SK-MEL-5 (cell line): ENCODE measurements around the gene PKNOX2. TPM values are rescaled to one million over a fixed set of nuclear protein-coding genes. Genes with fewer than 3 reads are reported as not detected.

Source experiments
- DNase-seq: peaks from one replicate; pipeline ENCODE4 v3.0.0-alpha.2; 2016; ENCODE audit warnings: low read depth, low spot score
- in situ Hi-C: cut with HindIII; loops from 2 replicates; pipeline ENCODE4 v1.10.0; 2016; ENCODE audit warnings: low sequenced_read_pairs, high pct_unique_total_duplicates, low pct_unique_long_range_greater_than_20kb
- total RNA-seq: library from RNA; depleted of rRNA; stranded (reverse); fragments of >200 nt; shearing (Covaris generic); gene quantifications from 2 replicates; pipeline ENCODE4 v1.2.3, GENCODE V29; 2014

Gene PKNOX2
- total RNA-seq, 1 experiment from 2014 or later = 1.6 TPM

DNA sequence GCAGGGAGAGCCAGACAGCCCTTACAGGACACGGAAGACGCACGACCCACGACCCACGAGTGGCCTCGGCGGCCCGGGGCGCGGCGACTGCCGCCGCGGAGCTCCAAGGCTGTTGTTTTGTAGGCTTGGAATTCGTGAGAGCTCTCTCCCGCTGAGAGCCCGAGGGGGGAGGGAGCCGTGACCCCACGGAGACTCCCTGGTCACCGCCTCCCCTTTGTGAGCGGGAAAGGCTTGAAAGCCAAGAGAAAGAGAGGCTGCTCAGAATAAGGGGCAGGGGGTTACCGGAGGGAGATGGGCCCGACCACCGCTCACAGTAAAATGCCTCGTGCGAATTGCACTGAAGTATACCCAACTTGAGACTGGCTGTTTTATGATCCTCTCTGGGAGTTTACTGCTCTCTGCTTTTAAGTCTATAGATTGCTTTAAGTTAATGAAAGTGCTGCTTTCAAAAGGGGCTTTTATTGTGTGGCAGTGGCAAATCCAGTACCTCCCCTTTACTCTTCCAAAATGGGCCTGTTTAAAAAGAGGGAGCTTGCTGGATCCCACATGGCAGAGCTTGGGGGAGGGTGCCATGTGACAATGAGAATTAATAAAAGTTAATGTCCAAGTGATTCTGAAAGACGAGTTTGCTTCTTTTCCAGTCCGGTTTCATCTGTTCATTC, 2.9 kb downstream of the PKNOX2 start:
- DNase-seq = no peak
- in situ Hi-C loops = no loop called here

DNA sequence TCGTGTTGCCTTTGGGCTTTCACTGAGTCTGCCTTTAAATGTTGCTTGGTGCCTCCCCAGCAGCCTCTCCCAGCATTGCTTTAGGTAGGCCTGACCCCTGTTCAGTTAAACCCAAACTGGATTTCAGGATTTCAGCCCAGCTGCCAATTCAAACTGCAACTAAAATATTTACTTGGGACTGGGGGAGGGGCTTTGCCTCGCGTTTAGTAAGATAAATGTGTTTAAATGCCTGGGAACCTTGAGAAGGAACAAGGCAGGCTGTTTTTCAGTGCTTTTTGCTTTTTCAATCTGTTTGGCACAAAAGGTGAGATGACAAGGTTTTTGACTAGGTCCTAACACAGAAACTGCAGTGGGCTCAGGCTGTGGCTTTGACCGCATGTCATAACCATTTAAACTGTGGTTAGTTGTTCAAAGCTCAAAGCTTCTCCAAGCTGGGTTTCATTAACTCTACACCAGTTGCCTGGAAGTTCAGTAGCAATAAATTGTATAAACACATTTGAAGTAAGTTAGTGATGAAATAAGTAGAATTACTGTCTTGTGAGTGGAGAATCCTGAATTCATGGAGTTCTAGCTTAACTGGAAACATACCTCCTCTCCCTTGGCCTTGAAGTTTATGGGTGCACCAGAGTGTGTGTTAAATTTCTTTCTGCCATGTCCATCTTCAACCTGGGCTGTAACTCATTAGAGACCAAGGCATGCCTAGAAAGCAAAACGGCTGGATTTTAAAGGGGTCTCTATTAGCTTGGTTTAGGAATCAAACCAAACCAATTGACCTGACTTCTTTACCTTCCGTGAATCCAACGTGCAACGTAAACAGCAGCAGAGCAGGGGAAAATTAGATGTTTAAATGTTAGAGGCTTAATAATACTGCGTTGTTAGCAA, 3.6 kb downstream of the PKNOX2 start:
- DNase-seq = no peak
- in situ Hi-C loops = no loop called here

DNA sequence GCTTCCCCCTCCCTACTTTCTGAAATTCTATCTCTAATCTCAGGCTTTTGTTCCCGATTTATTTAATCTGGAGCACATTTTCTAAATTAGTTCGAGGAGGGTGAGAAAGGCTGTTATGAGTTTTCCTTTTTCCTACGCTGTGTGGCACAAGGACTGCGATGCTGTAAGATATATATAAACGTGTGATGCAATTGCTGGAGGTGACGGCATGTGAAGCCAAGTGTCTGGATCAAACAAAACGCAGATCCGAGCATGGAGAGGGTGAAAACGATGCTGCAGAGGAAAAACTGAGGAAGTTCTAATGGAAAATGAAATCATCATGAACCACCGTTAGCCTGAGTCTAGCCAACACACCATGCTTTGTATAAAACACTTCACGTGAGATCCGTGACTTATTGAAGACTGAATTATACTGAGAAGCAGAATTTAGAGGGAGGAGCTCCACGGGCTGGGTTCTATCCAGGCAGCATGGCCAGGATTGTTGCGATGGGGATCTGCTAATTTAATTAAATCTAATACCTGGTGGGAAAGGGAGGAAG, 4.4 kb downstream of the PKNOX2 start:
- in situ Hi-C loops = no loop called here
- DNase-seq = no peak

DNA sequence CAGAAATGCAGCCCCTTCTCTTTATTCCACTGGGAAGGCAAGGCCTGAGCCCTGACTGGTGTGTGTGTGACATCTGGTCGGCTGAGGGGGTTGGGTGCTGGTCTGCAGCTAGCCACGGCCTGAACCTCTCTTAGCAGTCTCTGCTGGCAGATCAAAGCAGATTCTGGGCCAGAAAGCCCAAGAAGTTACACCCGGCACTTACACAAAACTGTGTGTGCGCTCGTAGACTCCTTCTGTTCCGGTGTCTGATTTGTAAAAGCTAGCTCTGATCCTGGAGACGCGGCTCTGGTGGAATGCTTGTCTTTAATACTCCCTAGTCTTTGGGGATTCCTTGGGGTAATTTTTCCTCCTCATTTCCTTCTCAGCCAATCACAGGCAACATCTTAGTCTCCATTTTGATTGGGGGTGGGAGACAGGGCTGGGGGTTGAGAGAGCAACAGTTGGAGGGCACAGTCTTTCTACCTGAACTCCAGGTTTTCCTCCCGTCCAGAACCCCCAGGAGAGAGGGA, 5.5 kb downstream of the PKNOX2 start:
- in situ Hi-C loops = no loop called here
- DNase-seq = no peak

DNA sequence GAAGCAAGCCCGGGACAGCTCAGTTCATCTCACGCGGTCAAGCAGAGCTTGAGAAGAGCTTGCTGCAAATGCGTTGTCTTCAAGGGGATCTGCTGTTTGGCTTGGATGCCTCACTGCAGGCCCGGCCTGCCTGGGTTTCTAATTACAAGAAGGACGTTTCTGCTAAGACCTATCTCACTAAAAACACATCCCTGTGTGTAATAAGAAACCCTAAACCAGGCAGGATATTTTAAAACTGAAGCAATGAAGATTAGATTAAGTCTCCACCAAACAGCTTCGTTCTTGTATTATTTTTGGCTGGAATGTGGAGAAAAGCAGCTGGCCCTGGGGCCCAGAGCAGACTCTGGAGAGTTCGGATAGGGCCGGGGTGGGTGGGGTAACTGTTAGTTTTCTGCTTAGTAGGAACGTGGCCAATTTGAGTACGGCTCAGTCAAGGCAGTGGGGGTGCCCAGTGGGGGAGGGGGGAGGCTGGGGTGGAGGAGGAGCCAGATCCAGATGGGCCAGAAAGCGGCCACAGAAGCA, 6.0 kb downstream of the PKNOX2 start:
- DNase-seq = no peak

DNA sequence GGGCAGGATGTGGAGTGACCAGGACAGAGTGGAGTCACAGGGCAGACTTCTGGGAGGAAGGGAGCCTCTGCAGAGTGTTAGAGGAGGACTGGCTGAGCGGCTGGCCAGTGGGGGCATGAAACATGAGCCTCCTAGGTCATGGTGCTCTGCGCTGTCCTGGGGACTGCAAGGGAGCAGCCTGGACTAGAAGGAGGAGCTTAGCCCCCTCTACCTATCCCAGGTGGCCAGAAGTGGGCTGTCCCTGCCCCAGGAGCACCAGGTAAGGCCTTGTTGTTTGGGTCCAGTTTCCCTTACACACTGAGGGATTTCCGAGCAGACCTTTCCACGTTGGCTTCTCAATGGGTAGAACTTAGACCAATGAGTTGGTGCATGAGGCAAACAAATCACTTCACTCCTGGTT, 7.4 kb downstream of the PKNOX2 start:
- in situ Hi-C loops = no loop called here
- DNase-seq = no peak

More for the DNA sequence above, 6.0 kb downstream of the PKNOX2 start:
- in situ Hi-C loops = no loop called here

DNA sequence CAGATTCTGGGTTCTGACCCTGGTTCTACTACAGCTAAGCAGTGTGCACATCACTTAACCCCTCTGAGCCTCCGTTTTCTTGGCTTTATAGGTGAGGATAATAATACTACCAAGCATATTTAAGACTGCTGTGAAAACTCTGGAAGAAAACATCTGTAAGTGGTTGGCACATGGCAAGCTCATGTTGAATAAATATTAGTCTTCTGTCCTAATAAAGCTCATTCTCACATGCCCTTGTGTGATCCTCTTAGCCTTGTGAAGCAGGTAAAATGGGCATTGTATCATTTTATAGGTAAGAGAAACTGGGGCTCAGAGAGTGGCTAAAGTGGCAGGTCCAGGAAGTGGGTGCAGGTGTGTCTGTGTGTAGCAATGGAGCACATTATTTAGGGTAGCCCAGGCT, 8.5 kb downstream of the PKNOX2 start:
- no peak for DNase-seq
- in situ Hi-C loops = no loop called here

DNA sequence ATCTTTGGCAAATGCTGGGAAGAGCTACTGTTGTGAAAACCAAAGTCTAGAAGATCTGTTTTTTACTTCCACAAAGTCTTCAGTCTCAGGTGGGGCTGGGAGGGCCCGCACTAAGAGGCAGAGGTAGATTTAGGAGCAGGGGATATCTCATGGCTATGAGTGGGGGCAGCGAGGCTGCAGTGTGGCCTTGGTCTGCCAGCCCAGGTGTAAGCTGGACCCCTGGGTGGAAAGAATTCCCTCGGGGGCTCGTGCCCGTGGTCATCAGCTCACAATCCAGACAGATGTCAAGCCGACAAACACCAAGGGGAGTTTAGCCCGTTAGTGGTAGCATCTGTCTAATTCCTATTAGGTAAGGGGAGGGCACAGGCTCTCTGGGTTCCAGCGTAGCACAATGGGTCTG, 9.0 kb downstream of the PKNOX2 start:
- no peak for DNase-seq
- in situ Hi-C loops = no loop called here

DNA sequence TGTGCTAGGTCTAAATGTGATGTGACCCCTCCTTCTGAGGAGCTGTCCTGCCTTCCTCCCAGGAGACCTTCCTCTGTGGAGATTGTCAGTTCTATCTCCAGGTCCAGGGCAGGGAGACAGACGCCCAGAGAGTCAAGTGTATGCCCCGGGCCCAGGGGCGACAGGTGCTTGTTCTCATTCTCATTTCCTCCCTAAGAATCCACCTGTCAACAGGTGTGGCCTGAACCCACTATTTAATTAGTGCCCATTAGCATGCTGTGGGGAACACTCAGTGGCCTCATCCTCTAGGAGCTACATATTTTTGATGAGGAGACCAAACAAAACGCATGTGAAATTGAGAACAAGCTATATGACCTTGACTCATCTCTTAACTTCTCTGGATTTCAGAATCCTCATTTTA, 9.5 kb downstream of the PKNOX2 start:
- in situ Hi-C loops = no loop called here

DNA sequence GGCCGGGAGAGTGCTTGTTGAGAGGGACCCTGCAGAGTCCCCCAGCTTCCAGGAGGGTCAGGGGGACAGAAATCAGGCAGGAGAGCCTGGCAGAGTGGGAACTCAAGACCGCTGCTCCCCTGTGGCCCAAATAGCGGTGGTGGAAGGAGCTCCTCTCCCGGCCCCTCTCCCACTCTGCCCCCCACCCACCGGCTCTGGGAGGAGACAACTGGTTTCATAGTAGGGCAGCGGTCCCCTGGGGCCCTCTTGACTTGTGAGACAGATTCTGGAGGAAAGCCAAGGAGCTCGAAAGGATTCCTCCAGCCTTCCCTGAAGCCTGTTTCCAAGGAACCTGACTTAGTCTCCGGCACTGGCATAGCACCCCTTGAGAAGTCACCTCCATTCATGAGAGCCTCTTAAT, 10.1 kb downstream of the PKNOX2 start:
- in situ Hi-C loops = no loop called here
- DNase-seq = no peak

More for the DNA sequence above, 9.5 kb downstream of the PKNOX2 start:
- DNase-seq = no peak

DNA sequence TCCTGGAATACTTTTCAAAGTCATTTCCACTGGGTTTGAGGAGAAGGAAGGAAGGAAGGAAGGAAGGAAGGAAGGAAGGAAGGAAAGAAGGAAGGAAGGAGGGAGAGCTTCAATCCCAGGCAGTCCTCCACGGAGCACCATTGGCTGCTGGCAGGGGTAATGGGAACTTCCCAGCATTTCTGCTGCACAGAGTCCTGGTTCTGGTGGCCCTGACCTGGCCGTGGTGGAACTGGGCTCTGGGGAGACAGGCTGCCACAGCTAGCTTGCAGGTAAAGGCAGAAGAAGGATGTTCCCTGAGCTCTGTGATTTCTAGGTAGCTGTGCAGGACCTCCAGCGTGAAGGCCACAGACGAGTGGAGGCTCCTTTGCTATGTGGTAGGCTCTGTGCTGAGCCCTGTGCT, 10.6 kb downstream of the PKNOX2 start:
- in situ Hi-C loops = no loop called here

DNA sequence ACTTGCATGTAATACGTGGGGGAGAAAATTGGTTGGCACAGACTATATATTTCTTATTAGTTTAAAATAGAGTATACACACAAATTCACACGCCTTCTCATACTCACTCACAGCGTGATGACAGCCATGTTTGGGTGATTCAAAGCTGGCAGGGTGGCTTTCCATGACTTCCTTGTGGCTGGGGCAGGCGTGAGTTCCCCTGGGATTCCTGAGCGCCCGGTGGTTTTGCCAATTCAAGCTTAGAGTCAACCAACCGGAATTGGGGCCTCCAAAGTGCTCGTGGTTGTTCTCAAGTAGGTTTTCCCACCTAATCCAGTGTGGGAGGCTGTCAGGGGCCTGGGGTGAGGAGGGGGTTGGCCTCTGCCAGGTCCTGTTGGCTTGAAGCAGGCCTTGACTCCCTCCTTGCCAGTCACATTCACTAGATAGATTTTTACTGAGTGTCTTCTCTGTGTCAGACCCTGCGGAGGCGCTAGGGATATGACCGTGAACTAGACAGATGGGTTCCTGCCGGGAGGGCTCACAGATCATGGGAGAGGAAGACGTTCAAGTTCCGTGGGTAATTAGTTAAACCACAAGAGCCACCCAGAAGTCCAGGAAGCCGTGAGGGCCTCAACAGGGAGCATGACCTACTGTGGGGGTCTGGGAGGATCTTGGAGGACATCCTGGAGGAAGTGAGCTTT, 11.5 kb downstream of the PKNOX2 start:
- in situ Hi-C loops = no loop called here
- DNase-seq = no peak

More for the DNA sequence above, 10.6 kb downstream of the PKNOX2 start:
- DNase-seq = no peak

DNA sequence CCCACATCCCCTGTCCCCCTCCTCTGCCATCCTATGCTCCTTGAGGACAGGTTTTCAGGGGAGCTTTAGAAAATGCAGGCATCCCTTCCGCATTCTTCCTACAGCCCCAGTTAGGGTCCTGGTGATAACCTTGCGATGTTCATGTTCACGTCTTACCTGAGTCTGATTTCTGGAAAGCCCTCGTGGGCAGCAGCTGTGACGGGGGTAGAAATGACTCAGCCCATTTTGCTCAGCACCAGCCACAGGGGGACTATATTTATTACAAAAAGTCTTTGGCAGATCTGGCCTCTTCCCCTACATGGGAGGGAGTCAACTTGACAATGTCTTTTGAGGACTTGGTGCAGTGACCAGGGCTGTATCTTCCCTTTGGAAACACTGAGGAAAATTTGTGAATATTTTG, 12.3 kb downstream of the PKNOX2 start:
- no peak for DNase-seq

DNA sequence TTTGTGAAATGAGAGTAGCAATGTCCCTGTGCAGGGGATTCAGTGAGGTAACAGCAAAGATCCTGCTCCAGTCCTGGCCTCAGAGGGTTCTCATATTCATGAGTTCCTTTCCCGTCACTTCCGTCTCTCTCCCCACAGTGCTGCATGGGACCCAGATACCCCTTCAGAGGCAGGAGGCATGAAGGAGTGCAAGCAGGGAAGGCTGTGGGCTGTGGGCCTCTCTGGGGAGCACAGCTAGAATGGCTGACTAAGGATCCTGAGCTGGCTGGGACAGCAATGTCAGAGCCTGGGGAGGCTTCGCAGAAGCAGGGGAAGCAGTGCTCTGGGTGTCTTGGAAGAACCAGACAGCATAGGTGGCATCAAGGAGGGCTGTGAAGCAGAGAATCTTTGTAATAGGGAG, 13.0 kb downstream of the PKNOX2 start:
- DNase-seq = no peak
- in situ Hi-C loops = no loop called here

More for the DNA sequence above, 12.3 kb downstream of the PKNOX2 start:
- in situ Hi-C loops = no loop called here

DNA sequence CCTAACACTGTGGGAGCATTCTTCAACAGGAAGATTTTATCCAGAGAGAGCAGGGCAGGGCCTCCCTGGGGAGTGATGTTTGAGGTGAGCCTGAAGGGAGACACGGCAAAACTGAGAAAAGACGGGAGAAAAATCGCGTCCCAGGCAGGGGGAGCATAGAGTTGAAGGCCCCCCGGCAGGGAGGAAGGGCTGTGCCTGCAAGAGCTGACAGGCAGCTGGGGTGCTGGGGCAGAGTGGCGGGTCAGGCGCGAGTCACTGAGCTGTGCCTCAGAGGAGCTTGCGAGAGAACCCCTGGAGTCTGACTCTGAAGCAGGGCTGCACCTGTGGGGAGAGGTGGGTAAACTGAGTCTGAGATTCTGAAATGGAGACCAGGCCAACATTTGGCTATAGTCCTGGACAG, 14.8 kb downstream of the PKNOX2 start:
- in situ Hi-C loops = no loop called here
- no peak for DNase-seq

DNA sequence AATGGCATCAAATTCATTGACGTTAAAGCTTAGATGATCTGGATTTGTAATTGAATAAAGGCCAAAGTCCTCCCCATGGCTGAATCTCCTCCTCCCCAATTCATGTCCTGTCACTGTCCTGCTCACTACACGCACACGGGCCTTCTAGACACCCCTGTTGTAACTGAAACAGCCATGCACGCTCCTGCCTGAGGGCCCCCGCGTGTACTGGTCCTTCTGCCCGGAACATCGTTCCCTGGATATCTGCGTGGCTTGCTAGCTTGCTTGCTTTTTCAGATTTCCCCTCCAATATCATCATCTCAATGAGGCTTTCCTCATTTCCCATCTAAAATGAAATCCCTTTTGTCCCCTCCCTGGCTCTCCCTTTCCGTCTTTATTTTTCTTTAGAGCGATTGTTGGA, 15.3 kb downstream of the PKNOX2 start:
- DNase-seq = no peak
- in situ Hi-C loops = no loop called here

DNA sequence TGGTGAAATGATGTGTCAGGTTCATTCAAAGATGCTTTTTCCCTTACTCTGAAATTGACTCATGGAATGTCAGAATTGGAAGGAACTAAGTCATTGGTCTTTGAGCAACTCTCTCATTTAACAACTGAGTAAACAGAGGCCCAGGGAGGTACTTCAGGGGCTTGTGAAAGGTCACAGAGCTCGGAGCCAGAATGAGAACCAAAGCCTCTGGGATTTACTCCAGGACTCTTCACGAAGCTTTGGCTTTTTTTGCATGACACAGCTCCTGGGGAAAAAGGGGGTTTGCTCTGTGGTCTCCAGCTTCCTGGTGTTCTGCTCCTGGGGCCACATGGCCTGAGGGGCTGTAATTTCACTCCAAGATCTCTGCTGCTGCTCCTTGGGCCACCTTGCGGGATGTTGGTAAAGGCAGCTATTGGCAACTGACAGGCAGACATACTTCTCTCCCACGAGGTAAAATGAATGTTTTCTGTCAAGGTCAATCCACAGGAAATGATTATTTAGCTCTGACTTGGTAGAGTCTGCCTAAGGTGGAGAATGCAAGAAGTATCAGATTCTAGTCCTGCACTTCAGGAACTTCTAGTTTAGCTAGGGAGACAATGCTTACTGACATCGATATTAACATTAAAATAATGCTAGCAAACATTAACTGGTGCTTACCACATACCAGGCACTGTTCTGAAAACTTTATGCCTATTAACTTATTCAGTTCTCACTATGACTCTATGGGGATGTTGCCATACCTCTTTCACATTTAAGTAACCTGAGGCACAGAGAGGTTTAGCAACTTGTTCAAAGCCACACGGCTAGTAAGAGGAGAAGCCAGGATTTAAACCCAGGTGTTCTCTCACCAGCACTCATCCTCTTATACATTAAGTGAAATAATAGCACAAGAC, 16.1 kb downstream of the PKNOX2 start:
- in situ Hi-C loops = no loop called here
- no peak for DNase-seq
